PC-9 (cell line): ENCODE measurements around the gene RGN. TPM values are rescaled to one million over a fixed set of nuclear protein-coding genes. Genes with fewer than 3 reads are reported as not detected.

ENCODE experiments used
- Bru-seq: library from RNA; stranded (reverse); fragments of 400-500 nt; gene quantifications from one replicate; lab custom pipeline; 2021; lab: Mats Ljungman, UMichigan
- BruChase-seq, 2 experiments: library from RNA; stranded (reverse); fragments of 400-500 nt; gene quantifications; one replicate each; lab custom pipeline; 2021; lab: Mats Ljungman, UMichigan
- BruUV-seq: library from RNA; stranded (reverse); fragments of 400-500 nt; replicated peaks from 2 replicates; lab custom pipeline; 2021; lab: Mats Ljungman, UMichigan
- CTCF ChIA-PET: fragments of 300-600 bp; sonication (Branson Sonifier 250); formaldehyde crosslinking; loops from one replicate; lab custom pipeline; 2022; ENCODE audit warnings: antibody characterized with exemption; lab: Charles Lee
- POLR2A ChIA-PET: fragments of 300-600 bp; sonication (Branson Sonifier 250); formaldehyde crosslinking; loops from one replicate; lab custom pipeline; 2022; ENCODE audit warnings: antibody characterized with exemption; ENCODE audit not compliant: unreplicated experiment; lab: Charles Lee
- DNase-seq, 2 experiments: peaks; one replicate each; pipeline versions ENCODE4 v3.0.0 to v3.0.0-alpha.2; 2015 to 2022; ENCODE audit warnings: mixed read lengths in 1 of 2
- H2AFZ ChIP-seq: fragments of 200-600 bp; sonication (generic); 2 replicates; pipeline ENCODE4 v1.8.1; 2017; ENCODE audit warnings: antibody characterized with exemption
- H3F3A ChIP-seq: fragments of 200-600 bp; sonication (generic); 2 replicates; pipeline ENCODE4 v1.8.1; 2017; ENCODE audit warnings: antibody characterized with exemption, mild to moderate bottlenecking, low read depth; ENCODE audit not compliant: insufficient read depth
- H3K27ac ChIP-seq: fragments of 200-600 bp; sonication (generic); 2 replicates; pipeline ENCODE4 v1.6.1; 2016; ENCODE audit warnings: mixed run types
- H3K27me3 ChIP-seq: fragments of 200-600 bp; sonication (generic); 2 replicates; pipeline ENCODE4 v1.6.1; 2016; ENCODE audit warnings: low read depth, mixed run types; ENCODE audit not compliant: insufficient read depth
- H3K36me3 ChIP-seq: fragments of 200-600 bp; sonication (generic); 2 replicates; pipeline ENCODE4 v1.6.1; 2016; ENCODE audit warnings: low read depth, mixed run types
- H3K4me1 ChIP-seq: fragments of 200-600 bp; sonication (generic); replicated peaks from 2 replicates; pipeline ENCODE4 v1.6.1; 2016; ENCODE audit warnings: mixed run types; ENCODE audit not compliant: insufficient read depth
- H3K4me2 ChIP-seq: fragments of 200-600 bp; sonication (generic); 2 replicates; pipeline ENCODE4 v1.6.1; 2017; ENCODE audit warnings: mixed run types
- H3K4me3 ChIP-seq: fragments of 200-600 bp; sonication (generic); 2 replicates; pipeline ENCODE4 v1.6.1; 2016; ENCODE audit warnings: mixed run types
- H3K79me2 ChIP-seq: fragments of 200-600 bp; sonication (generic); 2 replicates; pipeline ENCODE4 v1.6.1; 2017; ENCODE audit warnings: low read depth, mixed run types
- H3K9me2 ChIP-seq: fragments of 200-600 bp; sonication (generic); 2 replicates; pipeline ENCODE4 v1.8.1; 2017; ENCODE audit warnings: mild to moderate bottlenecking; ENCODE audit not compliant: insufficient read depth
- H3K9me3 ChIP-seq: fragments of 200-600 bp; sonication (generic); 2 replicates; pipeline ENCODE4 v1.8.1; 2016; ENCODE audit warnings: low read depth; ENCODE audit not compliant: insufficient read depth
- H4K20me1 ChIP-seq: fragments of 200-600 bp; sonication (generic); 2 replicates; pipeline ENCODE4 v1.8.1; 2017; ENCODE audit not compliant: insufficient read depth
- CTCF ChIP-seq: fragments of 200-600 bp; sonication (generic); conservative IDR thresholded peaks from 2 replicates; pipeline ENCODE4 v1.6.1; 2017; ENCODE audit warnings: mixed run types, antibody characterized with exemption, mild to moderate bottlenecking, moderate library complexity
- EZH2 ChIP-seq: fragments of 200-600 bp; sonication (generic); IDR thresholded peaks from 2 replicates; pipeline ENCODE4 v1.8.0; 2017; ENCODE audit warnings: antibody characterized with exemption, low read depth
- intact Hi-C: fragments of 100-400 bp; cut with micrococcal nuclease; formaldehyde crosslinking; loops from one replicate; pipeline ENCODE4 v1.10.0; 2022; ENCODE audit not compliant: unreplicated experiment
- long read RNA-seq: library from polyadenylated mRNA; stranded (forward); transcript quantifications from one replicate; pipeline ENCODE4 v2.0.0, GENCODE V29; 2022
- total RNA-seq: library from RNA; stranded (reverse); gene quantifications from 2 replicates; pipeline ENCODE4 v1.2.3, GENCODE V29; 2021

Gene RGN
- total RNA-seq: 0.33 TPM in 1 of 2 replicates, not detected in the other
- percentile 27 among the genes with signal in this experiment for Bru-seq, nascent RNA
- percentile 27 among the genes with signal in this experiment for BruChase-seq, experiment 1, labeled RNA remaining after a 2-hour chase
- BruChase-seq, experiment 2, labeled RNA remaining after a 6-hour chase: percentile 26 among the genes with signal in this experiment
- long read RNA-seq: 0 reads

- H3K4me3 ChIP-seq: no peak within 1 kb of the TSS
- H3K9me3 ChIP-seq: no peaks in the 10 kb centered on the region
- no TSS peak for BruUV-seq
- no peaks in the 10 kb centered on the region for H3K4me1 ChIP-seq
- no peak within 1 kb of the TSS for H3K27ac ChIP-seq
- no peaks in the 10 kb centered on the region for H3K9me2 ChIP-seq
- H3K4me2 ChIP-seq: no peak within 1 kb of the TSS
- H3K36me3 ChIP-seq: no peaks in the 10 kb centered on the region
- intact Hi-C loops: no loop called here
- TF ChIP-seq EZH2: no peak
- no peak for TF ChIP-seq CTCF
- H3F3A ChIP-seq: no peaks in the 10 kb centered on the region
- CTCF ChIA-PET: no interaction called here
- H2AFZ ChIP-seq: no peak within 1 kb of the TSS
- DNase-seq: no peak
- no peaks in the 10 kb centered on the region for H3K27me3 ChIP-seq
- no peaks in the 10 kb centered on the region for H4K20me1 ChIP-seq
- POLR2A ChIA-PET: no interaction called here
- no peaks in the 10 kb centered on the region for H3K79me2 ChIP-seq
These were observed at the start of gene RGN for GRCh38 chrX:47078129-47079043. RGN (plus strand) TSS chrX:47078443; CDS start chrX:47081145, 2,702 bp downstream.

GRCh38 chrX:47030339-47030738 is 47.9 kb upstream of the RGN start:
- TF ChIP-seq CTCF (peak; percentile 61), EZH2 (no peak)
- Histone ChIP-seq H3K4me1 (no peaks in the 10 kb centered on the region), H3K4me3 (no peak overlapping the region), H3K79me2 (no peaks in the 10 kb centered on the region), H3K27ac (no peak overlapping the region), H4K20me1 (no peaks in the 10 kb centered on the region), H3K9me3 (no peaks in the 10 kb centered on the region), H3K9me2 (no peaks in the 10 kb centered on the region), H3K27me3 (no peaks in the 10 kb centered on the region), H3K36me3 (no peaks in the 10 kb centered on the region), H3F3A (no peaks in the 10 kb centered on the region), H3K4me2 (no peak overlapping the region), H2AFZ (no peak overlapping the region)
- DNase-seq: peak in 1 of 2 experiments; percentile 49
- ChIA-PET POLR2A (no interaction called here), CTCF (interaction anchor here (0.6 kb wide), 1 partner anchor 454 kb away, joined by 3 read pairs; no protein-coding TSS in a partner anchor)
- BruUV-seq: no TSS peak
- intact Hi-C loops: loop anchor here (1.0 to 10.0 kb wide), 3 partner anchors 126 to 476 kb away; partner anchors contain the start of gene SLC9A7

- Histone ChIP-seq H3K4me3 (no peak overlapping the region), H3K79me2 (no peaks in the 10 kb centered on the region), H4K20me1 (no peaks in the 10 kb centered on the region), H3K36me3 (no peaks in the 10 kb centered on the region), H3K27ac (no peak overlapping the region), H3K9me2 (no peaks in the 10 kb centered on the region), H3K4me2 (no peak overlapping the region), H3K9me3 (no peaks in the 10 kb centered on the region), H3F3A (no peaks in the 10 kb centered on the region), H2AFZ (no peak overlapping the region), H3K4me1 (no peaks in the 10 kb centered on the region), H3K27me3 (no peaks in the 10 kb centered on the region)
- no TSS peak for BruUV-seq
- ChIA-PET CTCF (no interaction called here), POLR2A (no interaction called here)
- intact Hi-C loops: no loop called here
- TF ChIP-seq EZH2 (no peak), CTCF (no peak)
- no peak for DNase-seq
These were observed 30.3 kb upstream of the RGN start for GRCh38 chrX:47047989-47048388.
